Thyroid gland (tissue), 4 donors: ENCODE data around the gene CLIP4.

Experiments used
- POLR2A ChIP-seq, 2 donors: fragments of 450-650 bp; IDR thresholded peaks; one replicate each; pipeline ENCODE4 v1.6.1; 2017; ENCODE audit warnings: antibody characterized with exemption in 2 of 2, mild to moderate bottlenecking in 2 of 2, moderate library complexity in 1 of 2
- TF ChIP-seq, protein P1 (sequence below), 6 experiments: fragments of 200-600 bp in 3 of 6; fragments of 450-650 bp in 3 of 6; sonication (generic) in 3 of 6; IDR thresholded peaks; one replicate each; pipeline ENCODE4 v1.5.1; 2016 to 2019; ENCODE audit warnings: antibody characterized with exemption in 6 of 6, mild to moderate bottlenecking in 2 of 6, inconsistent platforms in 1 of 6, moderate library complexity in 1 of 6

DNA sequence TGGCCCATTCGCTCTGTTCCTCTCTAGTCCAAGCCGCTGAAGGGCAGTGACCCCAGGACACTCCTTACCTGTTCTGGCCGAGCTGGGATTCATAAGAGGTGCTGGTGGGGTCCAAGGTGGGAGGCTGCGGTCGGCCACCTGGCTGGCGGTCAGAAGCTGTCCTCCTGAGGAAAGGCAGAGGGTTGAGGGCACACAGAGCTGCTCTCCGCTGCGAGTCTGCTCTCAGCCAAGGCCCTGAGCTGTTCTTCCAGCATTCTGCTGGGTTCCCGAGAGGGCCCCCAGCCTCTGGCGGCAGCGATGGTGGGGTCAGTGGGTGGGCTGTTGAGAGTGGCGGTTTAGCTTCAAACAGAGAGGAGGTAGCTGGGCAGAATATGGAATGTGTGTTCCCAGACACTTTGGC lies 44.7 kb upstream of the CLIP4 start:
- TF ChIP-seq, protein P1, sequence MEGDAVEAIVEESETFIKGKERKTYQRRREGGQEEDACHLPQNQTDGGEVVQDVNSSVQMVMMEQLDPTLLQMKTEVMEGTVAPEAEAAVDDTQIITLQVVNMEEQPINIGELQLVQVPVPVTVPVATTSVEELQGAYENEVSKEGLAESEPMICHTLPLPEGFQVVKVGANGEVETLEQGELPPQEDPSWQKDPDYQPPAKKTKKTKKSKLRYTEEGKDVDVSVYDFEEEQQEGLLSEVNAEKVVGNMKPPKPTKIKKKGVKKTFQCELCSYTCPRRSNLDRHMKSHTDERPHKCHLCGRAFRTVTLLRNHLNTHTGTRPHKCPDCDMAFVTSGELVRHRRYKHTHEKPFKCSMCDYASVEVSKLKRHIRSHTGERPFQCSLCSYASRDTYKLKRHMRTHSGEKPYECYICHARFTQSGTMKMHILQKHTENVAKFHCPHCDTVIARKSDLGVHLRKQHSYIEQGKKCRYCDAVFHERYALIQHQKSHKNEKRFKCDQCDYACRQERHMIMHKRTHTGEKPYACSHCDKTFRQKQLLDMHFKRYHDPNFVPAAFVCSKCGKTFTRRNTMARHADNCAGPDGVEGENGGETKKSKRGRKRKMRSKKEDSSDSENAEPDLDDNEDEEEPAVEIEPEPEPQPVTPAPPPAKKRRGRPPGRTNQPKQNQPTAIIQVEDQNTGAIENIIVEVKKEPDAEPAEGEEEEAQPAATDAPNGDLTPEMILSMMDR (IDR thresholded peaks at IDR 0.05) = no peak
- TF ChIP-seq POLR2A (IDR thresholded peaks at IDR 0.05) = no peak
